Inflammatory macrophage treated with lipopolysaccharide for 1 hour (primary cell): ENCODE data around the gene SCN5A.

Source experiments
- DNase-seq, 2 donors: peaks; one replicate each; pipeline ENCODE4 v3.0.0-alpha.2; 2020 to 2022

The SCN5A gene

DNA sequence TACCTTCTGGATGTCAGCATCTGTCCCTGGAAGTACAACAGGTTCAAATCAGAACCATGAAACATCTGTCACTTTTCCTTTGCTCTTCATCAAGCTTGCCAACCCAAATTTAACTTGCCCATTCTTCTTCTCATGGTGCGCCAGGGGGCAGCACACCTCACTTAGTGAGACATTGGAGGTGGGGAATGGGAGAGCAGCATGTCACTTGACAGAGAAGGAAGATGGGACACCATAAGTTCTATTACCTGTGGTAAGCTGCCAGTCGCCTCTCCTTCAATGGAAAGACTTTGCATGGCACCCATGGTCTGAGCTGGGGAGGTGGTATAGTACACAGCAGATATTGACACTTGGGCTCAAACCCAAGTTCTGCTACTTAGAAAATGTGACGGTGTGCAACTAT lies 2.9 kb downstream of the SCN5A start:
- DNase-seq = peak in 1 of 2 donors; percentile 13

DNA sequence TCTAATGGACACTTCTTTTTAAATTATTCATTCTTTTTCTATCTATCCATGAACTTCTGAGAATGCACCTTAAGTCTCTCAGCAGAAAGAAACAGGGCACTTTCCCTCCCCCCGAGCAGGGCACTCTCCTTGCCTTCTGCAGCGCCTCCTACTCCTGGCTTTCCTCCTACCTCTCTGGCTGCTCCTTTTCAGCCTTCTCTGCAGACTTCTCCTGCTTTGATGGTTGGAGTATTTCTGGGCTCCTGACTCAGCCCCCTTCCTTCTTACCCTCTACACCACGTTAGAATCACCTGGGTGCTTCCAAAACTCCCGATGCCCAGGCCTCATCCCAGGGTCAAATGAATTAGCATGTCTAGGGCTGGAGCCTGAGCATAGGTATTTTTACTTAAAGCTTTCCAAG lies 3.4 kb downstream of the SCN5A start:
- no peak for DNase-seq

DNA sequence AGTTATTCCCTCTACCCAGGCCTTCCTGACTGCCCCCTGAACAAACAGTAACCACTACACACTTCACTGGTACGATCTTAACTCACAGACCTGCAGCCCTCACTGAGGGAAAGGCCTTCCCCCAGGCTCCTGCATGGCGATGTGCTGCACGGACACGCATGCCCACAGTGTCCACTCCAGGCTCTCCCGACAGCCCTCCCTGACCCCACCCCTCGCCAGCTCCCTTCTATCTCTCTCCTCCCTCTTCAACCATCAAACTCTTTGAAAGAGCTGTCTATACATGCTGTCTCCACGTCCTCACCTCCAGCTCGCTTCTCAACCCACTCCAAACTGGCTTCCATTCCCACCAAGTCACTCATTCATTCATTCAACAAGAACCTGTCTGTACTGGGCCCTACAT lies 3.9 kb downstream of the SCN5A start:
- no peak for DNase-seq

DNA sequence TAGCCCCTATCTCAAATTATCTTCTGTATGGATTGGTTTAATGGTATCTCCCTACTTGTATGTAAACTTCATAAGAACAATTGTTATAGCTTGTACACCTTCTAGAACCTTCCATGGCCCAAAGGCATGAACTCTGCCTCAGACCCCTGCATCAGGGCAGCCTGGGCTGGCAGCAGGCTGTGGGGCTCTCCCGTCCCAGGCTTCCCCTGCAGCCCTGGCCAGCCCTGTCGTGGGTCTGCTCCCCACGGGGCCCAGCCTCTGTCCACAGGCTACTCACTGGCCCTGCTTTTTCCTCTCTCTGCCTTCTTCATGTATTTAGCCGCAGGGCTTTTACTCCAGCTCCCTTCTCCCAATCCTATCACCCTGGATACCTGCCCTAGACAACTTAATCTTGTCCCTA lies 4.4 kb downstream of the SCN5A start:
- no peak for DNase-seq

DNA sequence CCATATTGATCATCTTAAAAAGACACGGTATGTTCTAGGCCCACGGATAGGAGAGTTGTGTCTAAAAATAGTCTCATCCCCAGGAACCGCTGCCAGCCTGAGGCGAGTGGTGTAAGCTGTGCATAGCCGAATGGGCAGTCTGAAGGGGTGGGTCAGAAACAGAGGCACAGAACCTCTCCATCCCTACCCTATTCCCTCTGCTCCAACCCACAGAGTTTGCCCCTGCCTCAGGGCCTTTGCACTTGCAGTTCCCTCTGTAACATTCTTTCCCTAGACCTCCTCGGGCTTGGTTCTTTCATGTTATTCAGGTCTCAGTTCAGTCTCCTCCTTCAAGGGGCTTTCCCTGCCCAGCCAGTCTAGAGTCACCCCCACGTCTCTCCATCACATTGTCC lies 4.8 kb downstream of the SCN5A start:
- DNase-seq = no peak

DNA sequence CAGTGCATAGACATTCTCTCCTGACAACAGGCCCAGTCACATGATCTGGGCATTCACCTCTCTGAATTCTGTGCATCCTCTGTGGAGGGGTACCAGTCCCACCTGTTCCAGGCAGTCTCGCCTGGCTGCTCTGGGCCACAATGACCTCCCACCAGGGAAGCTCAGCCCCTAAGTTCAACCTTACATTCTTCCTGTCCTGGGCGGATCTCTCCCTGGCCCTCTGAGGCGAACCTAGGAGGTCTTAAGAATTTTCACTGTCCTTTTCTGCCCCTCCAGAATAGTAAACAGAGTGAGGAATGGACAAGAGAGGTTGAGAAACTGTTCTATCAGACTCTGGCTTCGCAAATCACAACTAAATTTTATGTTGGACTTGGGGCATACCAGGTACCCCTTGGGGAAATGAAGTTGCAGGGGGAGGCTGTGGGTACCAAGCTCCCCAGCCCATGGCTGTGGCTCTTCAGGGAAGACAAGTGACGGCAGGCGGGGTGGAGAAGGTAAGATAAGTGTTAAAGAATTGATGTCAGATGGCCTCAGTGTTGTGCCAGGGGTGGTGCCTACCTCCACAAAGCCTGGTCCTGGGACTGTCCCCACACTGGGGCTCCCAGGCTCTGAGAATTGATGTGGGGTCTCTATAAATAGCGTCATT lies 5.3 kb downstream of the SCN5A start:
- no peak for DNase-seq

DNA sequence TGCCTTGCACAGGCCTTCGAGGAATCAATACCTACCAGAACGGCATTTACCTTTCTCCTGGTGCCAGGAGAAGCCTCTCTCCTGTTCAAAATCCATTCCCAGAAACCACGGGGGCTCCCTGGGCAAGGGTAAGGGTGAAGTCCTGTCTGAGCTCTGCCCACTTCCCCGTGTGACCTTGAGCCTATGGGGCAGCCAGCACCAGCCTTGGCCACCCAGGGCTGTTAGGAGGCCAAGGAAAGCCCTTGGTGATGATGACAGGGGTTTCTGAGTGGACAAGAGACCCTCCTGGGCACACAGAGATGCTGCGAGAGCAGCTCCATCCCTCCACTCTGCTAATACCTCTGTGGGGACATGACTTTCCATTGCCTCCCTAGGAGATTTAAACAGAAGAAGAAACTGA lies 5.9 kb downstream of the SCN5A start:
- no peak for DNase-seq

DNA sequence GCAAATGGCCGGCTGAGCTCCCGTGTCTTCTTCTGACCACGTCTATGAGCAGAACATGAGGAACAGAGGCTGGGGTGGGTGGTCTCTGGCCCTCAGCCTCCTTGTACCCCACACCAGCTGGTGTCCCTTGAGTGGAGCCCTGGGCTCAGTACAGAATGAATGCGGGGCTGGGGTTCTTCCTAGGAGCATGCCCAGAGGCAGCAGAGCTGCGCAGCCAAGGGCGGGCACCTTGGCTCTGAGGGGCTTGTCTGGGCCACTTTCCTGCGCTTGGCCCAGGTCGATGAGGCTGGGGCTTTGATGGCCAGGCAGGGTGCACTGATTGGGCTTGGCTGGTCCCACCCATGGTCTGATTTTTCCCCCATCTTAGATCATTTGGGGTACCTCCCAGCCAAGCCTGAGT lies 6.4 kb downstream of the SCN5A start:
- DNase-seq = no peak

DNA sequence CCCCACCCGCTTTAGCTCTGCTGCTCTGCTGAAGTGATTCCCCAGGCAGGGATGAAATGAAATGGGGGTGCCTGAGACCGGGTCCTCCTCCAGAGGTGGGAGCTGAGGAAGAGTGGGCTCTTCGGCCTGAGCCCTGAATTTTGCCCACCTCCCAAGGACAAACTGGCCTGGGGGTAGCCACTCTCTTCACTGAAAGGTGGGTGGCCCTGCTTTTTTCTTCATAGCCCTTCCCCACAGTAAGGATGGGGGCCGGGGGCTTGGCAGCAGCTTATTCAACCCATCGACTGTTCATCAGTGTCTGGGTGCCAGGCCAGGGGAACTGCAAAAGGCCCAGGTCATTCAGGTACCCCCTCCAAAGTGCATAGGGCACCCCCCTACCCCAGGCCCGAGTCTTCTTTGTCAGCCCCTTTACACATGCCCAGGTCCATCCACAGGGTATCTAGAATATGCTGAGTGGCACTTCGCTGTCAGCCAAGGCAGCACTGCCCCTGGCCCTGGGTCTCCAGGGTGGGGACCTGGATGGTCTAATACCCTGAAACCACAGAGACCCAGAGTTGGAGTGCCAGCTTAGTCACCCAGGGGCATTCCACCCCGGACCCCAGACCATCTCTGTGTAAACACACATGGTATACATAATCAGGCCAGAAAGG lies 7.9 kb downstream of the SCN5A start:
- no peak for DNase-seq

DNA sequence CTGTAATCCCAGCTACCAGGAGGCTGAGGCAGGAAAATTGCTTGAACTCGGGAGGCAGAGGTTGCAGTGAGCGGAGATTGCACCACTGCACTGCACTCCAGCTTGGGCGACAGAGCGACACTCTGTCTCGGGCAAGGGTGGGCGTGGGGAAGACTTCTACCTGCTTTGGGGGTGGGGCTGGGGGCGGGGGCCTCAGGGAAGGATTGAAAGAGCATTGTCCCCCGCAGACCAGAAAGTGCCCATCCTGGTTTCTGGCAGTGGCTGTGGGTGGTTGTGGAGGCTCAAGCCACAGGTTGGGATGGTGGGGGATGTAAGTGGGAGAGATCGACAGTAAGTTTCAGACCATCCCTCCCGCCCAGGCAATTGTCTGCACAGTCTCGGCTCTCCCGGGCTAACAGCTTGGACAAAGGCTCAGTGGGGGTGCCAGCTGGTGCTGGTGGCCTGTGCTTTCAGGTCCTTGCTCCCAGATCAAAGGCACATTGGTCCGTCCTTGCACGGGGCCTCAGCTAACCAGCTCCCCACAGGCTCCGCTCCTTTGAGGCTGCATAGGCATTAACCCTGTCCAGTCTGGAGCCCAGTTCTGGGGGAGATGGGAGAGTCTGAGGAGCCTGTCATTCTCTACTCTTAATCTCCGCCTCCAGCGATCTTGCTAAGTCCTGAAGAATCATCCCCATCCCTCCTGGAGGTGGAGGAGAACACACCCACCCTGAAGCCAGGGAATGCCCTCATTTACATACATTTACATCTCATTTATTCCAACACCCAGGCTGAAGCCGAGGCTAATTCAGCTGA lies 8.6 kb downstream of the SCN5A start:
- no peak for DNase-seq

DNA sequence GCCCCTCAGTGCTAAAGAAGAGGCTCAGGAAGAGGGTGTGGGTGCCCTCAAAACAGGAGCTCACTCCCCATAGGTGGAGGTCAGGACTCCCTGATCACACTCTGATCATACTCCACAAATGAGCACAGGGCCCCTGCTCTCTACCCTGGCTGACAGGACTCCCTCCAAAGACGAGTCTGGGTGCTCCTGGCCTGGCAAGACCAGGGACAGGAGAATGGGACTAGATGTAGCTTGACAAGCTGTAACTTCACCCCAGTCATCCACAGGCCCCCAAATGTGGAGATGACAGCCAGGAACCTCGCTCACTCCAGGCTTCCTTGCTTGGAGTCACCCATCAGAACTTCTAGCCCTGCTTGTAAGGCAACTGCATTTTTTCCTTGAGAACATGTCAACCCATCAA lies 11.1 kb downstream of the SCN5A start:
- DNase-seq = no peak

DNA sequence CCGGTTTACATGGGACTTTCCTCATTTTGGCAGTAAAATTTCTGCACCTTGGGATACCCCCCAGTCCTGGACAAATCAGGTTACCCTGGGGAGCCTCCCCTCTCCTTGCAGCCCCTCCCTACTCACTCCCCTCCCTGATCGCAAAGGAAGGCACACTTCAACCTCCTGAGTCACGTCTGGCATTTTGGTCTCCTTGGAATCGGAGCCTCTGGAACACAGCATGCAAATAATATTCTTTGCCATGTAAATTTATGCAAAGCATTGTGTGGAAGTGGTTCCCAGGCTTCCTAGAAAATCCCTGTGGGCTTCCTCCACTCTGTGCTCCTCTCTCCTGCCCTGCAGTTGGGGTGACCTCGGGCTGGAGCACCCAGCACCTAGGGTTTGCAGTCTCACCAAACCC lies 11.6 kb downstream of the SCN5A start:
- no peak for DNase-seq

DNA sequence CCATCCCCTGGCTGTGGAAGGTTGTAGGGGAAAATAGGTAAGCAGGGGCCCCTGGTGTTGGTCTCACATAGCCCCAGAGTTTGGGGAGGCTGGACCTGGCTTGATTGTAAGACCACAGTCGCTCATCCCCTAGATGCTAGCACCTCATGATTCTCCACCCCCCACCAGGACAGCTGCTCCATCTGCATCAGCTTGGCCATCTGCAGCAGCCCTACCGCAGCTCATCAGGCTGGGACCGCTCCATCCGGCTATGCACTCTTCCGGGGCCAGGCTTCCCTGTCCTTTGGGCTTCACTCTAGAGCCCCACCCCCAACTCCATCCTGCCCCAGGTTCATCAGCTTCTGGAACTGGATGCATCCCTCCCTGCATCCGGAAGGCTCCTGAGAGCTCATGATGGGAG lies 12.6 kb downstream of the SCN5A start:
- DNase-seq = no peak

DNA sequence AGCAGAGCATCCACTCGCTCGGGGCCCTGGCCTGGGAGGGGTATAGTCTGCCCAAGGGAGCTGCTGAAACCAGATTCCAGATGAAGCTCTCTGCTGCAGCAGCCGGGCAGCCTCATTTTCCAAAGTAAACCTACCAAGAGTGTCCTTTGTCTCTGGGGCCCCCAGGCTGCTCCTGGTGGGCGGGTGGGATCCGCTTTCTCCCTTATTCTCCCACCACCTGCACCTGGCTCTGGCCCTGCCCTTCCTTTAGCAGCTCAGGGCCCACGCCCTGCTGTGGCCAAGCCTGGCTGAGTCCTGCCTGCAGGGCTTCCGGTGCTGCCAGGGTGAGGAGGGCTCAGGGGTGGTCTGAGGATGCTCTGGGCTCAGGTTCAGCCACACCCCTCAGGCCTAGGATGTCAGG lies 13.0 kb downstream of the SCN5A start:
- no peak for DNase-seq

DNA sequence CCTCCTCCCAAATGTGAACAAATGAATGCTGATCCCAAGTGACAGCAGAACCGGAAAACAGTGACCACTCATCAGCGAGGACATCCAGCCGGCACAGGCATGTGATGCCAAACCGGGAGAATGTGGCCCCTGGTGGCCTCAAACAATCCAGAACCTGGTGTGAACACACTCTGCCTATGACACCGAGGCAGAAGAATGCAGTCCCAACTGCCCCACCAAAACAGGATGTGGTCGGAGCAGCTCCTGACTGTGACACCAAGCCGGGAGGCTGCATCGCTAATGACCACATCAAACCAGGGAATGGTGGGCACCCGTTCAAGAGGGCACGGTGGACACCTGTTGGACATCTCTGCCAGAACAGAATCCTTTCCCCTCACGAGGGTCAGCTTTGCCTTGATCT lies 15.4 kb downstream of the SCN5A start:
- no peak for DNase-seq

DNA sequence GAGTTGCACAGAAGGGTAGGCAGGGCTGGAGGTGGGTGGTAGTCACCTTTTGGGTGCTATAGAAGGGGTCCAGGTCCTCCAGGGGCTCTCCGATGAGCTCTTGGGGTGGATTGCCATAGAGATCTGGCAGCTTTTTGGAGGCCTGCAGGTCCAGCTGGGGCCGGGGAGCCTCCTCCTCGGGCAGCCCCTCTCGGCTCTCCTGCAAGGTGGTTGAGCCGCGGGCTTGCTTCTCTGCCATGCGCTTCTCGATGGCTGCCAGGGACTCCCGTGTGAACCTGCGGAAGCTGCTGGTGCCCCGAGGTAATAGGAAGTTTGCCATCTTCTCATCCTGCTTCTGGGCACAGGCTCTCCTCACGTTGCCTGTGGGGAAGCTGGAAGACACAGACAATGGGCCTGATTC lies 16.5 kb downstream of the SCN5A start:
- DNase-seq = no peak

DNA sequence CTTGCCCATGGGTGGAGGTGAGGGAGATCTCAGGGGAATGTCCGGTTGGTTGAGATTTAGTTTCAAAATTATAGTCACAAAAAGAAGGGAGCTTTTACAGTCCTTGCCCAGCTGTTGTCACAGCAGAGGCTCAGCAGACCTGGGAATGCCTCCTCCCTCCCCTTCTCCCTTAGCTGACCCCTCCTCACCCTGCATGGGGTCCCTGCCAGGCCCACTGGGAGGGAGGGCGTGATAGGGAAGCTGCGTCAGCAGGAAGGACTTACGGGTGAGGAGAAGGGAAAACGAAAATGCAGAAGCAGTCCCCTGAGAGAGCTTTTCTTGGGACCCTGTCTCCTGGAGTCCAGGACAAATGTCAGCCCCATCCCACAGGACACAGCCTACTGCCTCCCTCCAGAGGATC lies 18.9 kb downstream of the SCN5A start:
- DNase-seq = no peak

DNA sequence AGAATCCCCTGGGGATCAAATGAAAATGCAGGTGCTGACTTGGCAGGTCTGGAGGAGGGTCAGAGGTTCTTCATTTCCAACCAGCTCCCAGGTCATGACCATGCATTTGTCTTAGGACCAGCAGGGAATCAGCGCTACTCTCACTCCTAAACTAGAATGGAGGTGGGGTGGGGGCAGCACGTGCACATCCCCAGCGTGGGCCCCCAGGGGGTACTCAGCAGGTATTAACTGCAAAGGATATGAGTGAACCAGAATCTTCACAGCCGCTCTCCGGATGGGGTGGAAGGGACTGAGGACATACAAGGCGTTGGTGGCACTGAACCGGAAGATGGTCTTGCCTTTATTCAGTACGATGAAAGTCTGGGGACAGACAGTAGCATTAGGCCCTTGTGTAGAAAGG lies 19.4 kb downstream of the SCN5A start:
- DNase-seq = no peak

DNA sequence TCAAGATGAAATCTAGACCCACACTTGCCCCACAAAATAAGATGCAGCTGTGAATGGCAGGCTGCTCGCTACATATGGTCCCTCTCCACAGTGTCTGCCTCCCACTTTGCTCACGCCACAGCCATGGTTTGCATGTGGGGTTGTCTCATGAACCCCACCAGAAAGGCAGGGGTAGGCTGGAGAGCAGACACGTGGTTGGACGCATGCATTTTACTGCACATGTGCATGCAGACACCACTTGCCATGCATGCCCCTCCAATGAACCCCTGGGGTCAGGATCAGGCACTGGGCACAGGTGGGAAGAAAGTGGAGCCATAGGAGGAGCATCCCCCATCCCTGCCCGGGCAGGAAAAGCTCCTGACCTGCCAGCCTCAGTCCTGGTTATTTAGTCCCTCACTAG lies 20.7 kb downstream of the SCN5A start:
- no peak for DNase-seq

DNA sequence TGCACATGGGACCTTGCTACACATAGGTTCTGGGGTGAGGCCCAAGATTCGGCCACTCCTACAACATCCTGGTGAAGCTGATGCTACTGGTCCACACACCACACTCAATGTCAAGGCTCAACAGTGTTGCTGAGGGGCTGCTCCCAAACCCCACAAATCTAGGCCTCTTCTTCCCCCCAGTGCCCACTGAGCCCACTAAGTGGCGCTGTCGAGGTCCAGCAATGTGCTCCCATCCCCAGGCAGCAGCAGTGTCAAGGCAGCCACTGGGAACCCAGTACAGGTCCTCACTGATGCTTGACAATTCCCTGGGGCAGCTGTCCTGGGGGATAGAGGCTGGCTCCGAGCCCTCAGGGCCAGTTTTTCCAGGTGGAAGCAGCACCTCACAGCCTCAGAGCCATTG lies 21.5 kb downstream of the SCN5A start:
- no peak for DNase-seq

DNA sequence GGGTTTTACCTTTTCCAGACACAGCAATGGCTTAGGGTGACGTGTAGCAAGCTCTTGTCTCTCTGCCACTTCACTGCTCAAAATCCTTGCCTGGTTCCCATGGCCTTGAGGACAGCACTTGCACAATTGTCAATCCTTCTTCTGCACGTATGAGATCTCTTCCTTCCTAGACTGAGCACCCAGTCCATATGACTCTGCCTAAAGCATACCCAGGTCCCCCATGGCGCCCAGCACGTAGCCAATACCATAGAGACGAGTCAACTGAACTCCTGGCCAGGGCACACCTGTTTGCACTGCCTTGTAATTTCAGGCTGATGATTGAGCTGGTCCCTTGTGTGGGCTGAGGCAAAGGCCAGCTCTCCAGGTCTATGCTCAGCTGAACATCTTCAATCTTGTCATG lies 23.3 kb downstream of the SCN5A start:
- DNase-seq = no peak

DNA sequence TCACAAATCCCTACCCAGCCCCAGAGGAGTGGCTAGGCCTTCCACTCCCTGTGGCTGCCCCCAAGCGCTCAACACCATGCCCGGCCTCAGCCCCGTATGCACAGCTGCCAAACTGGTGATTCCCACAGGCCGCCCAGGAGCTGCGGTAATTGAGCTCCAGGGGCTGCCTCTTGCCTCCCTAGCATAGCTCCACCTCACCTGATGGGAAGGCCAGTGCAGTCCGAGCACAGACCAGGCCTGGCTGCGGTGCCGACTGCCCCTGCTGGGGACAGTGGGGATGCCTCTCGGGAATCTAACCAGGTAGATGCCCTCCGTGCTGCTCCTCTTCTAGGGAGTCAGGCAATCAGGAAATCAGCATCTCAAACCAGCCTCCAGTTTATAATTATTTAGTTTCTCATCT lies 25.9 kb downstream of the SCN5A start:
- no peak for DNase-seq

DNA sequence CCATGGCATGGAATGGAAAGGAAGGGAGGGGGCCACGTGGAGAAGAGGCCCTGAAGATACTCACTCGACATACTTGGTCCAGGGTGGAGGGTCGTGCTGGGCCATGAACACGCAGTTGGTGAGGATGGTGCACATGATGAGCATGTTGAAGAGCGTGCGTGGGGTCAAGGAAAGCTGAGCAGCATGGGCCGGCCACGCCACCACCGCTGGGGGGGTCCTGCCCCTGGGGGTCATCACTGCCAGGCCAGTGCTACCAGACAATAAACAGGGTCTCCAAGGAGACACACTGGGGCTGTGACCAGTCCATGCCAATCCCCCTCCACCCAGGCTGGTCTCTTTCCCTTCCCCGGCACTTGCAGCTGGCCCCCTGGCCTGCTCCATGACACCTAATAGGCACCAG lies 27.2 kb downstream of the SCN5A start:
- DNase-seq = no peak

DNA sequence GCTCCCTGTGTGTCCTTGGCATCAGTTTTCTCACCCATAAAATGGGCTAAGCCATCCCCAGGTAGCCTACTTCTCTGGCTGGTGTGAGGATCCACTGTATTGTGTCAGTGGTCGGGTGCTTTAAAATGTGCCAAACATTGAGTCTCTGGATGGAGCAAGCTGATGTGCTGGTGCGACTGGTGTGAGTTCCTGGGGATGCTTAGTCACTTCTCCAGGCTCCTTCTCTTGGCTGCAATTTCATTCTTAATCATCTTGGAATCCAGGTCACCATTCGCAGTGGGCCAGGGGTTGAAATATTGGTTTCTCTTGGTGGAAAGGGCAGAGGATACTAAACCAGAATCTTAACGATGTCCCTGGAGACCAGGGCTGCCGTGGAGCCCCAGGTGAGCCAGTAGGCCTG lies 29.3 kb downstream of the SCN5A start:
- no peak for DNase-seq

DNA sequence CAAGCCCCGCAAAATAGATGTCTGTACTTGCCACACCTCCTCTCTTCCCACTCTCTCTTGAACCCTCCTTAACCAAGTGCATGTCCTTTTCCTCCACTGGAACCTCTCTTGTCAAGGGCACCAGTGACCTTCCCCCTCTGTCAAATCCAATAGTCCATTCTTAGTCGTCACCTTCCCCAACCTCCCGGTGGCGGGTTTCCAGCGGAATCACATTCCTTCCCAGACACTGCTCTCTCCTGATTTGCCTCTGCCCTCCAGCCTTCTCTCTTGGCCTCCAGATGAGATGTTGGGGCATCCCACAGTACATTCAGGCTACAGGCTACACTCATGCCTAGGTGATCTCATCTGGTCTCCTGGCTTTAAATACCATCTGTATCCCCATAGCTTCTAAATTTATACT lies 31.1 kb downstream of the SCN5A start:
- DNase-seq = no peak
